ENCODE results near the gene STON2.

- no peak for TF ChIP-seq CTCF (IDR thresholded peaks at IDR 0.05)
- TF ChIP-seq POLR2A (IDR thresholded peaks at IDR 0.05), result no peak
Measured at GRCh38 chr14:81385419-81385818, 14.7 kb downstream of the STON2 start.
